Measurements from ENCODE around the gene TBC1D22A.

TBC1D22A gene

GRCh38 chr22:47005506-47006408 is 243.3 kb downstream of the TBC1D22A start:
- FAIRE-seq = no peak

- no peak for FAIRE-seq
Observed at GRCh38 chr22:47006433-47006832, 244.0 kb downstream of the TBC1D22A start.

GRCh38 chr22:47006869-47007268 is 244.4 kb downstream of the TBC1D22A start:
- no peak for FAIRE-seq

GRCh38 chr22:47007496-47007895 is 245.0 kb downstream of the TBC1D22A start:
- FAIRE-seq = no peak

GRCh38 chr22:47008208-47008885 is 245.9 kb downstream of the TBC1D22A start:
- FAIRE-seq = no peak

GRCh38 chr22:47009304-47010101 is 247.1 kb downstream of the TBC1D22A start:
- no peak for FAIRE-seq

- FAIRE-seq = no peak
Observed at GRCh38 chr22:47010211-47010610, 247.8 kb downstream of the TBC1D22A start.

- no peak for FAIRE-seq
Observed at GRCh38 chr22:47011131-47011858, 248.8 kb downstream of the TBC1D22A start.

- no peak for FAIRE-seq
Observed at GRCh38 chr22:47011859-47012258, 249.4 kb downstream of the TBC1D22A start.

- no peak for FAIRE-seq
Observed at GRCh38 chr22:47012589-47013370, 250.3 kb downstream of the TBC1D22A start.

GRCh38 chr22:47013861-47014635 is 251.6 kb downstream of the TBC1D22A start:
- no peak for FAIRE-seq

- FAIRE-seq = no peak
Observed at GRCh38 chr22:47014636-47015345, 252.3 kb downstream of the TBC1D22A start.

- no peak for FAIRE-seq
Observed at GRCh38 chr22:47015589-47016178, 253.2 kb downstream of the TBC1D22A start.

GRCh38 chr22:47016631-47017030 is 254.2 kb downstream of the TBC1D22A start:
- FAIRE-seq = no peak

GRCh38 chr22:47017245-47017644 is 254.8 kb downstream of the TBC1D22A start:
- FAIRE-seq = no peak

- FAIRE-seq = no peak
Observed at GRCh38 chr22:47018010-47018910, 255.8 kb downstream of the TBC1D22A start.

- FAIRE-seq = no peak
Observed at GRCh38 chr22:47019012-47019790, 256.8 kb downstream of the TBC1D22A start.

- no peak for FAIRE-seq
Observed at GRCh38 chr22:47020166-47020565, 257.7 kb downstream of the TBC1D22A start.

Data from A204.1 (cell line).